Kidney epithelial cell (primary cell): ENCODE data around the gene HIRA. TPM values are rescaled to one million over a fixed set of nuclear protein-coding genes. Genes with fewer than 3 reads are reported as not detected.

Experiments used
- DNase-seq: peaks from one replicate; pipeline ENCODE4 v3.0.0-alpha.2; 2010; ENCODE audit warnings: low read depth
- H3K27me3 ChIP-seq: 2 replicates; pipeline ENCODE4 v1.6.0; 2011; ENCODE audit warnings: low read length; ENCODE audit not compliant: control insufficient read depth, insufficient read depth
- H3K36me3 ChIP-seq: 2 replicates; pipeline ENCODE4 v1.5.1; 2011; ENCODE audit warnings: low read length; ENCODE audit not compliant: control insufficient read depth, insufficient read depth
- H3K4me3 ChIP-seq: 2 replicates; pipeline ENCODE4 v1.5.1; 2011; ENCODE audit warnings: low read depth, mild to moderate bottlenecking, control low read depth, low read length
- total RNA-seq: library from RNA; depleted of rRNA; stranded (reverse); fragments of >200 nt; gene quantifications from 2 replicates; pipeline ENCODE4 v1.2.3, GENCODE V29; 2015
- TF ChIP-seq, protein P1 (sequence below): IDR thresholded peaks from 2 replicates; pipeline ENCODE4 v1.5.1; 2011; ENCODE audit warnings: mild to moderate bottlenecking, moderate library complexity, low read length, control low read depth, inconsistent platforms; ENCODE audit not compliant: insufficient read depth, poor library complexity, severe bottlenecking

The HIRA gene
- total RNA-seq, 1 donor from 2014 or later, result 31.8 TPM

DNA sequence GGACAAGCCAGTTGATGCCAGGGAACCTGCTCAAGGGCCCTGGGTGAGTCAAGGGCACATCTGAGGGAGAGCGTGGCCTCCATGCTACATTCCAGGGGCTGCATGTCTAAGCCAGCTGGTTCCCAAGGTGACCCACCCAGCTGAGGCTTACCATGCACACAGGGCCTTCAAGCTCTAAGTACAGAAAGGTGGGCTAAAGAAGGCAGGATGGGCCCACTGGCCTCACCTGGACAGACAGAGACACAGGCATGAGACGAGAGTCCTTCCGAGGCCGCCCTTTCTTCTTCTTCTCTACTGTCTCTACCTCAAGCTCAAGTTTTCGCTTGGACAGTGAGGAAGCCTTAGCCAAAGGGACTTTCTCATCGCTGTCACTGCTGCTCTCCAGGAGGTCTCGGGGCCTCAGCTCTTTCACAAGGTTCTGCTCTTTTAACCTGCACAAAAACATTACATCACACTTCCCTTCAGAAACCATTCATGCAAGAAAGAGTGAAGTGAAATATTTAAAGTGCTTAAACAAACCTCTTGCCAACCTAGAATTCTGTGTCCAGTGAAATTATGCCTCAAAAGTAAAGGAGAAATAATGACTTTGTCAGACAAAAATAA is 69.9 kb downstream of the HIRA start:
- peak; percentile 34 for DNase-seq
- TF ChIP-seq, protein P1, sequence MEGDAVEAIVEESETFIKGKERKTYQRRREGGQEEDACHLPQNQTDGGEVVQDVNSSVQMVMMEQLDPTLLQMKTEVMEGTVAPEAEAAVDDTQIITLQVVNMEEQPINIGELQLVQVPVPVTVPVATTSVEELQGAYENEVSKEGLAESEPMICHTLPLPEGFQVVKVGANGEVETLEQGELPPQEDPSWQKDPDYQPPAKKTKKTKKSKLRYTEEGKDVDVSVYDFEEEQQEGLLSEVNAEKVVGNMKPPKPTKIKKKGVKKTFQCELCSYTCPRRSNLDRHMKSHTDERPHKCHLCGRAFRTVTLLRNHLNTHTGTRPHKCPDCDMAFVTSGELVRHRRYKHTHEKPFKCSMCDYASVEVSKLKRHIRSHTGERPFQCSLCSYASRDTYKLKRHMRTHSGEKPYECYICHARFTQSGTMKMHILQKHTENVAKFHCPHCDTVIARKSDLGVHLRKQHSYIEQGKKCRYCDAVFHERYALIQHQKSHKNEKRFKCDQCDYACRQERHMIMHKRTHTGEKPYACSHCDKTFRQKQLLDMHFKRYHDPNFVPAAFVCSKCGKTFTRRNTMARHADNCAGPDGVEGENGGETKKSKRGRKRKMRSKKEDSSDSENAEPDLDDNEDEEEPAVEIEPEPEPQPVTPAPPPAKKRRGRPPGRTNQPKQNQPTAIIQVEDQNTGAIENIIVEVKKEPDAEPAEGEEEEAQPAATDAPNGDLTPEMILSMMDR, result no peak
- peaks cover 7% of the 10 kb centered on the region for H3K36me3 ChIP-seq
- no peak overlapping the region for H3K4me3 ChIP-seq
- no peaks in the 10 kb centered on the region for H3K27me3 ChIP-seq

DNA sequence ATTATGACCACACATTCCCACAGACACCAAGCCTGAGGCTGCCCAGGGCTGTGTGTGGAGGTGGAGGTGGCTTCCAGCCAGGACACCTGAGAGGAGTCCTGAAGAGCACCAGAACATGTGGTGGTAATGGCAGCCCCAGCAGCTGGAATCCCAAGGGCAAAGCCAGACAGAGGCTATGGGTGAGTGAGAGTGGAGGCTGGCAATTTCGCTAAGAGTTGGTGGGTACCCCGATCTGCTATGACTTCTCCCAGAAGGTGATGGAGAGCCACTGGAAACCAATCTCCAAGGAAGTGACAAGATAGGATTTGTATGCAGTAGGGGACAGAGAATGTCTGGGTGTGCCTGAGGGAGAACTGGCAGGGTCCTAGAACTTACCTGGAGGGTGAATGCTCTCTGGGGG is 70.7 kb downstream of the HIRA start:
- H3K27me3 ChIP-seq, result no peaks in the 10 kb centered on the region
- H3K4me3 ChIP-seq, result no peak overlapping the region
- peaks cover 7% of the 10 kb centered on the region for H3K36me3 ChIP-seq
- no peak for DNase-seq
- TF ChIP-seq, protein P1, result no peak

DNA sequence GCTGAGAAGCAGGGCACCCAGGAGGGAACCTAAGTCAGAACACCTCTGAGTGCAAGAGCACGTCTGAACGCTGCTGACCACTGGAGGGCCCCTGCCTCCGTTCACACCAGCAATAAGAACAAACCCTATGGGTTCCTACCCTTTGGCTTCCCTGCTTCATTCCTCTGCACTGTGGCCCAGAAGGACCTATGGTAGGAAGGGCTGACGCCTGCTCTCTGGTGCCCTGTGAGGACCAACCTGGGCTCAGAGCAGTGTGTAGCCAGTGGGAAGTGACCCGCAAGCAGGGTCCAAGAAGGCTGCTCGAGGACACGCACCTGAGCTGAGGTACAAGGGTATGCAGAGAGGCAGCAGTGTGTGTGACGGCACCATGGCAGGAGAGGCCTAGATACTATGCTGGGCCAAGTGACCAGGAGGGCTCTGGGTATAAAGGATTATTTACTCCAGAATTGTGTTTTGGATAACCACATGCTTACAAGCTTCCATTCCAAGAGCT is 71.2 kb downstream of the HIRA start:
- no peak for DNase-seq
- Histone ChIP-seq H3K4me3 (no peak overlapping the region), H3K36me3 (peaks cover 7% of the 10 kb centered on the region), H3K27me3 (no peaks in the 10 kb centered on the region)
- TF ChIP-seq, protein P1, result no peak

DNA sequence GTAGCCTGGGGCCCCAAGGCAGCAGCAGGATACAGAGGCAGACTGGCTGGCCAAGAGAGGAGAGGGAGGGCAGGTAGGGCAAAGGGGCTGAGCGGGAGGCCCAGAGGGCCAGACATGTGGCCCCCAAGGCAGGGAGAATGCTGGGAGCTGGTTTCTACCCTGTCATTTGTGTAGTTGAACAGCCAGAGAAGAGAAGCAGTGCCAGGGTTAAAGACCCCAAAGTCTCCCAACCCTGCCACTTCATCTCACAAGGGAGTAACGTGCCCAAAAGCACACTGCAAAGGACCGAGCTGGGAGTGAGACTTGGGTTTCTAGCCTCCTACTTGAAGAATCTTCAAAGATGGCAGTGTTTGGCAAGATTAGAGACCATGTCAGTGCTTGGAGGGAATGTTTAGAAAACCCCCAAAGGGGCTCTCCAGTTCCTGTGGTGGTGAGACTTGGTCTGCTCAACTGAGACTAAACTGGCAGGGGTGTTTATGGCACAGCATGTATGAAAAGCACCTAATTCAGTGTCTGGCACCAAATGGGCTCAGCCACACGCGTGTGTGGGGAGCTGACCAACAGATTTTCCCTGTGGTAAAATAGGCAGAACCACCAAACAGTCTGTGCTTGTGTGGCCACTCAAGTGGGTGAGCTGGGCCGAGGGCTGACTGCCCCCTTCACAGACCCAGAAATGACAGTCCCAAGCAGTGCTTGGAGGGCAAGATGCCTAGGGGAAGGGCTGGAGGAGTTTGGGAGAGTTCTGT is 71.8 kb downstream of the HIRA start:
- Histone ChIP-seq H3K4me3 (no peak overlapping the region), H3K36me3 (peaks cover 7% of the 10 kb centered on the region), H3K27me3 (no peaks in the 10 kb centered on the region)
- no peak for DNase-seq
- TF ChIP-seq, protein P1, result no peak

DNA sequence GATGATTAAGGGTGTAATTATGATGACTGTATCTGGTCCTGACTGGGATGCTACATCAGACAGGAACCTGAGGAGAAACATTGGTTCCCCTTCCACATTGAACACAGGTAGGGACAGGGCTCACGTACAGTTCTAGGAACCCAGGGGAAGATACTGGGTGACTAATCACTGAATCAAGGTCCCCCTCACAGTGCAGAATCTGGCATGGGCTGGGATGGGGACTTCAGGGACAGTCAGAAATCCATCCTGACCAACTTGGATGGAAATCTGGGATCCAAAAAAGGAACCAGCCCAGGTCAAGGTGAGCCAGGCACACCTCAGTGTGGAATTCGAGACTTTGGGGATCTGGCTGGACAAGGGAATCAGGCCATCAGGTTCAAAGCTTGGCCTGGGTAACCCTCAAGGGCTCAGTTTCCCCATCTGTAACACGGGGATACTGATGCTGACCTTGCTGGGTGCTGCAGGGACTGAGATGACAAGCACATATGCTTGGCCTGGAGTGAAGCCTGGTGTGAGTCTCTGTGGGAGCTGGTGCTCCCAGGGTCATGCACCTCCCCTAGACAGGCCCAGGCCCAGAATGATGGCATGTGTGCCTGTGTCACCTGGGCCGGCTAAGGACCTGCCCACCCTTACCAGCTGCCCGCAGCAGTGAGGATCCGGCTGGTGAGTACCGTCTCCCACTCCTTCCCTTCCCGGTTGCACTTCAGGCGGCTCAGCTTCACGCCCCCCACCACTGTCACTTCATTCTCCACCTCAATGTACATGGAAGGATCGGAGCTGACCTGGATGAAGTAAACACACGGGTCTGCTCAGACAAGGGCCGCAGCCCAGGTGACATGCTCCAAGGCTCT is 72.6 kb downstream of the HIRA start:
- no peak overlapping the region for H3K4me3 ChIP-seq
- no peak for DNase-seq
- TF ChIP-seq, protein P1, result no peak
- H3K36me3 ChIP-seq, result peaks cover 7% of the 10 kb centered on the region
- H3K27me3 ChIP-seq, result no peaks in the 10 kb centered on the region
